GM19193 (cell line): ENCODE measurements around the gene SEPHS1.

Experiments
- POLR2A ChIP-seq: IDR thresholded peaks from 4 replicates; pipeline ENCODE4 v1.6.1; 2011; ENCODE audit not compliant: insufficient read depth, insufficient read length; ENCODE audit errors: extremely low read depth

Gene SEPHS1

GRCh38 chr10:13348216-13349017, at the start of gene SEPHS1:
Gene SEPHS1 (minus strand): TSS chr10:13348293. CDS start chr10:13344950, 3,343 bp downstream.
- peak; percentile 62 for TF ChIP-seq POLR2A

DNA sequence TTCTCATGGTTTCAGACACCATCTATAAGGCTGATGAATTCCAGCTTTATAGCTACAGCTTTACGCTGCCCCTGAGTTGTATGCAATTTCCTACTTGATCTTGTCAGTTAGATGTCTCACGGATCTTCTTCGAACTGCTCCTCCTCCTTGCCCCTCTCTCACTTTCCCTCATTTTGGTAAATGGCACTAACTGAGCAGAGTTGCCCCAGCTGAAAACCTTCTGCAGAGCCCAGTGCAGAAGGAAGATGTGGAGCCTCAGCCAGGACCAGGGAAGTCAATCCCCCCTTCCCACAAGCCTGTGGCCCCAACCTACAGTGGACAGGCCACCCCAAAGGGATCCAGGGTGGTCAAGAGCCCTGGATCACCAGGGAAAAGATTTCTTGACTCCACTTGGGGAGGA, 49.0 kb upstream of the SEPHS1 start:
- TF ChIP-seq POLR2A: no peak

DNA sequence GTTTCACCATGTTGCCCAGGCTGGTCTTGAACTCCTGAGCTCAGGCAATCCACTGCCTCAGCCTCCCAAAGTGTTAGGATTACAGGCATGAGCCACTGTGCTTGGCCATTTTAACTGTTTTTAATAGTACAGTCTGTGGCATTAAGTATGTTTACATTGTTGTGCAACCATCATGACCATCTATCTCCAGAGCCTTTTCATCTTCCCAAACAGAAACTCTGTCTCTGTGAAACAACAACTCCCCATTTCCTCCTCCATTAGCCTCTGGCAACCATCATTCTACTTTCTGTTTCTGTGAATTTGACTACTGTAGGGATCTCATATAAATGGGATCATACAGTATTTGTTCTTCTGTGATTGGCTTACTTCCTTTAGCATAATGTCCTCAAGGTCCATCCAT, 48.3 kb upstream of the SEPHS1 start:
- TF ChIP-seq POLR2A: no peak

DNA sequence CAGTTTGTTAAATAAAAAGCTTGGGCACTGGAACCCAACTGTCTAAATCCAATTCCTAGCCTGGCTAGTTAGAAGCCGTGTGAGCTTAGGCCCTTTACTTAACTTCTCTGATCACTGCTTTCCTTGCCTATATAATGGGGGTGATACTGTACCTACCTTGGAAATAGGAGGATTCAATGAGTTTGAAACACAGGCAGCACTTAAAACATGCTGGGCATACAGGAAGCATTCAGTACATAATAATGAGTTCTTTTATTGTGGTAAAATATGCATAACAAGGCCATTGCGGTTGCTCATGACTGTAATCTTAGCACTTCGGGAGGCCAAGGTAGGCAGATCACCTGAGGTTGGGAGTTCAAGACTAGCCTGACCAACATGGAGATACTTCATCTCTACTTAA, 47.4 kb upstream of the SEPHS1 start:
- TF ChIP-seq POLR2A: no peak

GRCh38 chr10:13393640-13394039, 45.5 kb upstream of the SEPHS1 start:
- TF ChIP-seq POLR2A: no peak

DNA sequence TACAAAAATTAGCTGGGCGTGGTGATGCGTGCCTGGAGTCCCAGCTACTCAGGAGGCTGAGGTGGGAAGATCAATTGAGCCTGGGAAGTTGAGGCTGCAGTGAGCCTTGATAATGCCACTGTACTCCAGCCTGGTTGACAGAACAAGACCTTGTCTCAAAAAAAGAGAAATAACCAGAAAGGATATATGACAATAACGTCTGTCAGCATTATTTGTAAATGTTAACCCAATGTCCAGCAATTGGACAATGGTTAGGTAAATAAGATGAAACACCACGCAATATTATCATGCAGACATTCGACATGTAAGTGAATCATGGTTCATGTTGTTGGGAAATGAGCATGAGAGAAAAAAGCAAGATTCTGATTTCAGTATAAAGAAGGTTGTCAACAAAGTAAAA, 44.6 kb upstream of the SEPHS1 start:
- TF ChIP-seq POLR2A: no peak

GRCh38 chr10:13390604-13391522, 42.8 kb upstream of the SEPHS1 start:
- TF ChIP-seq POLR2A: no peak

- TF ChIP-seq POLR2A: no peak
Measured at GRCh38 chr10:13388478-13389230, 40.6 kb upstream of the SEPHS1 start.

- TF ChIP-seq POLR2A: no peak
Measured at GRCh38 chr10:13386021-13386420, 37.9 kb upstream of the SEPHS1 start.

GRCh38 chr10:13383399-13383761, 35.3 kb upstream of the SEPHS1 start:
- TF ChIP-seq POLR2A: no peak

DNA sequence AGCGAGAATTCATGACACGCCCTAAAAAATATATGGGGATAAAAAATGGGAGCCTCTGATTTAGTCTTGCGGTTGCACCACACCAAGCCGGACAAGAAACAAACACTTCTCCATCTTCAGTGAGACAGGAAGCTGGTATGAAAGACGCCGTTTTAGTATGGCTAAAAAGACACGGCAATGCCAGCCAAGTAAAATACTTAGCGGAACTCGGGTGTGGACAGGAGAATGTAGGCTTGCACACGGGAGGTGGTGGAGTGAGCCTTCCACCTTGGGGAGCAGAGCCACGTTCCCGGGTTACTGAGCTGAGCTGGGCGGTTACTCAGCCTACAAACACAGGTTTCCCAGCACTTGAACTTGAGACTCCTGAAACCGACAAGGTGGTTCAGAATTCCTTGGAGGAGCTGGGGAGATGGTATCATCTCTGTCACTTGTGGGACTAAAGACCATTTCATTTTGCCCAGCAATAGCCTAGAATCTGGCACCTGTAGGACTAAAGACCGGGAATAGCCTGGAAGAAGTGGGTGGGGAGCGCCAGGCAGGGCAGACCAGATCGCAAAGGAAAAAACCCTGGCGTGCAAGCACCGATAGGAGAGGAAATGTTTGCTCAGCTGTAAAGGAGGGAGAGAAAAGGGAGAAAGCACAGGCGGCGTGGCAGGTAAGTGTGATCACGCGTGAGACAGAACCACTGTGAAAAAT, 34.8 kb upstream of the SEPHS1 start:
- TF ChIP-seq POLR2A: no peak

DNA sequence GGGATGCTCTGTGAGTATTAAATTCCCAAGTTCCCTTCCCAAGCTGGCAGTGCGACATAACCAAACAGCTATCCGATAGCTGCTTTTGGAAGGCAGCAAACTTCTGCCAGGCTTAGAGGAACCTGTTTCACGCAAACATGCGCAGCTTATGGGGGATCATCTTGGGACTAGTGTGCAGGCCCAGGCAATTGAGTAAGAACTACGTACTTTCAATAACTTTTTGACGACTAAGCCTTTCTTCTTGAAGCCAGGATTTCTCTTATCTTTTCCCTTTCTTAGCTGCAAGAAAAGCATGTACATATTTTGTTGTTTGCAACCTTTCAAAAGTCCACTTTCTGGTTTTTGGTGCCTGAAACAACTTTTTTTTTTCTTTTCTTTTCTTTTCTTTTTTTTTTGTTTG, 28.7 kb upstream of the SEPHS1 start:
- no peak for TF ChIP-seq POLR2A

GRCh38 chr10:13376297-13376696, 28.2 kb upstream of the SEPHS1 start:
- no peak for TF ChIP-seq POLR2A

DNA sequence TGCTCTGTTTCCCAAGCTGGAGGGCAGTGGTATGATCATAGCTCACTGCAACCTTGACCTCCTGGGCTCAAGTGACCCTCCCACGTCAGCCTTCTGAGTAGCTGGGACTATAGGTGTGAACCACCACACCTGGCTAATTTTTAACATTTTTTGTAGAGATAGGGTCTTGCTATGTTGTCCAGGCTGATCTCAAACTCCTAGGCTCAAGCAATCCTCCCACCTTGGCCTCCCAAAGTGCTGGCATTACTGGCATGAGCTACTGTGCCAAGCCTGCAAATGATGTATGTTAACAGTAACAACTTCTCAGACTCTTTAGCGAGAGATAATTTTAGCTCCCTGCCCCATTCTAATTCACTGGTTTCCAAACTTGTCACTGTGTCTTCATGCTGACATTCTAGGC, 27.7 kb upstream of the SEPHS1 start:
- no peak for TF ChIP-seq POLR2A
